Measurements from ENCODE around the gene SLC25A17.

- no peak for TF ChIP-seq POLR2A (IDR thresholded peaks at IDR 0.05)
- TF ChIP-seq, protein P1, sequence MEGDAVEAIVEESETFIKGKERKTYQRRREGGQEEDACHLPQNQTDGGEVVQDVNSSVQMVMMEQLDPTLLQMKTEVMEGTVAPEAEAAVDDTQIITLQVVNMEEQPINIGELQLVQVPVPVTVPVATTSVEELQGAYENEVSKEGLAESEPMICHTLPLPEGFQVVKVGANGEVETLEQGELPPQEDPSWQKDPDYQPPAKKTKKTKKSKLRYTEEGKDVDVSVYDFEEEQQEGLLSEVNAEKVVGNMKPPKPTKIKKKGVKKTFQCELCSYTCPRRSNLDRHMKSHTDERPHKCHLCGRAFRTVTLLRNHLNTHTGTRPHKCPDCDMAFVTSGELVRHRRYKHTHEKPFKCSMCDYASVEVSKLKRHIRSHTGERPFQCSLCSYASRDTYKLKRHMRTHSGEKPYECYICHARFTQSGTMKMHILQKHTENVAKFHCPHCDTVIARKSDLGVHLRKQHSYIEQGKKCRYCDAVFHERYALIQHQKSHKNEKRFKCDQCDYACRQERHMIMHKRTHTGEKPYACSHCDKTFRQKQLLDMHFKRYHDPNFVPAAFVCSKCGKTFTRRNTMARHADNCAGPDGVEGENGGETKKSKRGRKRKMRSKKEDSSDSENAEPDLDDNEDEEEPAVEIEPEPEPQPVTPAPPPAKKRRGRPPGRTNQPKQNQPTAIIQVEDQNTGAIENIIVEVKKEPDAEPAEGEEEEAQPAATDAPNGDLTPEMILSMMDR (IDR thresholded peaks at IDR 0.05) = no peak
- no peak for TF ChIP-seq POLR2AphosphoS5 (IDR thresholded peaks at IDR 0.05)
- TF ChIP-seq EP300 (IDR thresholded peaks at IDR 0.05) = no peak
Observed at GRCh38 chr22:40867109-40867508, 48.0 kb upstream of the SLC25A17 start.
